Muscle of arm (tissue), 12 donors: ENCODE data around the gene DCST1. TPM values are rescaled to one million over a fixed set of nuclear protein-coding genes. Genes with fewer than 3 reads are reported as not detected.

Source experiments
- DNase-seq: peaks from one replicate; pipeline ENCODE4 v3.0.0-alpha.2; 2013
- polyA plus RNA-seq, 12 donors: library from polyadenylated mRNA; unstranded; fragments of 120-200 nt; gene quantifications; one replicate each; pipeline ENCODE4 v1.2.1, GENCODE V29; 2013; ENCODE audit not compliant: insufficient read length in 12 of 12

DCST1 gene
- polyA plus RNA-seq, 12 donors = 0.16 to 0.29 (median 0.24) TPM; not detected in 4

- no peak for DNase-seq
These were observed 39.1 kb downstream of the DCST1 start for GRCh38 chr1:155072531-155073289.

DNA sequence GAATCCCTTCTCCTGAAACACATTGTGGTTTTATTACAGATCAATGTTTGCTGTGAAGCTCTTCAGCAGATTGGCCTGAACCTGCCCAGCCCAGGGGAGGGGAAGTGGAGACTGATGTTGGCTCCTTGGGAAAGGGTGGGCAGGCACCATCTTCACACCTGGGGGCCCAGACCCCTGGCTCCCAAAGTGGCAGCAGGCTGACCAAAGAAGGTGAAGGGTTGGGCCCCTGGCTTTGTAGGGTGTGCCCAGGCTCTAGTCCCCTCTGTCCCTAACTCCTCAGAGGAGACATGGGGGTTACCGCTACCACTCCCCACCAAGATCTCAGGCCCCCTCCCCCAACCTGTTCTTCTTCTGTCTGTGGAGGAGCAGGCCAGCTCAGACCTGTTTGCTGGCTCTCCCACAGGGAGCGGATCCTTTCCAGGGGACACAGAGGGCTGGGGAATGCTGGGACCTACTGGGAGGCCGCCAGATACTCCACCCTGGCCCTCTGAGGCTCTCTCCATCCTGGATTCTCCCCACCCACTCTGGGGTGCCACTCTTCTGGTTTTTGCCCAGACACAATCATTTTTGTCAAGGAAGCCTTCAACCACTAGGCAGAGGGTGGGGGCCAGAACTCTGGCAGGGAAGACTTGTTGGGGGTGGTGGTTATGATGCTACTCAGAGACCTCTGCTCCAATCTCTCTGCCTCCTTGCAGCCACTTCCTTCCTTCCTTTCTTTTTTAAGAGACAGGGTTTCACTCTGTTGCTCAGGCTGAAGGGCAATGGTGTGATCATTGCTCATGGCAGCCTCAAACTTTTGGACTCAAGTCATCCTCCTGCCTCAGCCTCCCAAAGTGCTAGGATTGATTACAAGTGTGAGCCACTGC lies 40.0 kb downstream of the DCST1 start:
- no peak for DNase-seq

DNA sequence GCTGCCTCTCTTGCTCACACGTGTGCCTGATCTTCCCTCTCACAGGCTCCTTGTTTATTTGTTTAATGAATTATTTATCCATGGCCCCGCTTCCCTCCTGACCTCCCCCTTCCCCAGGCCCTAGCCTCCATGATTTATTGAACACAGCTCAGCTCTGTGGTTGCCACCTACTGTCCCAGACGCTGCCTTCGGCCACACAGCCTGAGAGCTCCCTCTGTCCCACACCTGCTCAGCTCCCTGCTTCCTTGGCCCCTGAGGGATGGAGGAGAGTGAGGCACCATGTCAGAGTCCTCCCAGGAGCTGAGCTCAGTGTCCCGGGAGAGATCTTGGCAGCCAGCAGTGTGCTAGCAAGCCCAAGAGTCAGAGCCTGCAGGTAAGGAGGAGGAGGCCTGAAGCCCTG lies 41.9 kb downstream of the DCST1 start:
- DNase-seq = no peak

- no peak for DNase-seq
These were observed 42.7 kb downstream of the DCST1 start for GRCh38 chr1:155076371-155076770.

- DNase-seq = no peak
These were observed 43.7 kb downstream of the DCST1 start for GRCh38 chr1:155077346-155077745.

- no peak for DNase-seq
These were observed 44.3 kb downstream of the DCST1 start for GRCh38 chr1:155077758-155078445.

GRCh38 chr1:155078469-155079209 lies 45.0 kb downstream of the DCST1 start, which contains the start of gene EFNA3:
Gene EFNA3 (plus strand): TSS chr1:155078837. CDS start chr1:155078942, 105 bp downstream.
- peak; percentile 65 for DNase-seq

GRCh38 chr1:155079210-155079486 lies 45.5 kb downstream of the DCST1 start:
- DNase-seq = no peak

DNA sequence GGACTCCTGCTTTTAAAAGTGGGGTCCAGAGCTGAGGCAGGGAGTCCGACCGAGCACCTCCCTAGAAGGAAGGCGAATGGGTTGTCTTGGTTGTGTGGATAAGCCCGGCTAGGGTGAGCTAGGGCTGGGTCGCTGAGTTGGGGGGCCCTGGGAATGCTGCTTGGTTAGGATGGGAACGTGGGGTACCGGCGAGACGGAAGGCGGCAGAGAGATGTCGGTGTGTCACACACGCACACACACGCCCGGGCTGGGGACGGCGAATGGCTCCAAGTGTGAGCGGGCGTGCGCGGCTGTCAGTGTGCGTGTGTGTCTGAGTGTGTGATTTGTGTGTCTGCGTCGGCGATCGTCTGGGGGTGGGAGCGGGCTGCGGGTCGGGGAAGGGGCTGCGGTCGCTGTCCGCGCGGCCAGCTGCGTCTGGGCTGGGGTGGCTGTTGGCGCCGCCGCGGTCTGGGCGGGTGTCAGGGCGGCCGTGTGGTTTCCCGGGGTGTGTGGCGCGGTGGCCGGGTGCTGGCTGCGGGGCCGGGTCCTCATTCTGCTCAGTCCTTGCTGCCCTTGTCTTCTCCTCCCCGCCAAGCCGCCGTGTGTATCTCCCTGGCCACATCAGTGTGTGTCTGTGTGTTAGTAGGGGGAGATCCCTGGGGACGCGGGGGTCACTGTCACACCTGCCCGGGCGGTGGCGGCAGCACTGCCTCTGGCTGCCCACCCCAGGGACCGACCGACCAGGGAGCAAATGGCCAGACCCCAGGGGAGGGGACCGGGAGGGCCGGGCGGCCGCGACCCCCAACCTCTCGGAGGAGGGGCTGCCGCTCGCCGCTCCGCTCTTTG lies 46.1 kb downstream of the DCST1 start:
- no peak for DNase-seq

- no peak for DNase-seq
These were observed 46.9 kb downstream of the DCST1 start for GRCh38 chr1:155080312-155081228.

DNA sequence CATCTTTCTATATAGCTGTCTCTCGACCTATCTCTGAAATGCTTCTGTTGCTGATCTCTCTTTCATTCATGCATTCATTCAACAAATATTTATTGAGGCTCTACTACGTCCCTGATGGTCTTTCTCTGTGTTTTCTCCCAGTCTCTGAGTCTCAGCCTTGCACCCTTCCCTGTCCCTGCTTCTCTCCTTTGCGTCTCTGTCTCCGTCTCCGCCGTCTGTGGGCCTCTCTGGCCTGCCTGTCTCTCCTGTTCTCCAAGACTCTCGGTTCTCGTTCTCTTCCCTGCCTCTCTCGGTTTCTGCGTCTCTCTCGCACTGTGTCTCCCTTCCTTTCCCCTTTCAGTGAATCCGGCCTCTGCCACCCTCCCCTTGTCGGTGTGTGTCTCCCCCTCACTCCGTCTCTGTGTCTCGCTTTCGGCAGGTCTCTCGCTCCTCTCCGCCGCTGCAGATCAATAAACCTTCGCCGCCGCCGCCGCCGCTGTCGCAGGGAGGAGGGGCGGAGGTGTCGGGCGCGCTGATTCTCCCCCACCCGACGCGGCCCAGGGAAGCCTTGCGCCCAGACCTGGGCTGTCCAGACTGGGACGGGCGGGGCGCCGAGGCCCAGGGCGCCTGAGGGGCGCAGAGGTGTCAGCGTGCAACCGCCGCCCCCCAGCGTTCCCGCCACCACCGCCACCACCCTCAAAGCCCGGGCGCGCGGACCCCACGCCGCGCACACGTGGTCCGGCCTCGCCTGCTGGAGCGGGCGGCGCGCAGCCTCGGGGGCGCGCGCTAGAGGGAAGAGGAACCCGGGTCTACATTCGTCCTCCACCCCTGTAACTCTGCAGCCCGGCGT lies 48.1 kb downstream of the DCST1 start:
- no peak for DNase-seq

DNA sequence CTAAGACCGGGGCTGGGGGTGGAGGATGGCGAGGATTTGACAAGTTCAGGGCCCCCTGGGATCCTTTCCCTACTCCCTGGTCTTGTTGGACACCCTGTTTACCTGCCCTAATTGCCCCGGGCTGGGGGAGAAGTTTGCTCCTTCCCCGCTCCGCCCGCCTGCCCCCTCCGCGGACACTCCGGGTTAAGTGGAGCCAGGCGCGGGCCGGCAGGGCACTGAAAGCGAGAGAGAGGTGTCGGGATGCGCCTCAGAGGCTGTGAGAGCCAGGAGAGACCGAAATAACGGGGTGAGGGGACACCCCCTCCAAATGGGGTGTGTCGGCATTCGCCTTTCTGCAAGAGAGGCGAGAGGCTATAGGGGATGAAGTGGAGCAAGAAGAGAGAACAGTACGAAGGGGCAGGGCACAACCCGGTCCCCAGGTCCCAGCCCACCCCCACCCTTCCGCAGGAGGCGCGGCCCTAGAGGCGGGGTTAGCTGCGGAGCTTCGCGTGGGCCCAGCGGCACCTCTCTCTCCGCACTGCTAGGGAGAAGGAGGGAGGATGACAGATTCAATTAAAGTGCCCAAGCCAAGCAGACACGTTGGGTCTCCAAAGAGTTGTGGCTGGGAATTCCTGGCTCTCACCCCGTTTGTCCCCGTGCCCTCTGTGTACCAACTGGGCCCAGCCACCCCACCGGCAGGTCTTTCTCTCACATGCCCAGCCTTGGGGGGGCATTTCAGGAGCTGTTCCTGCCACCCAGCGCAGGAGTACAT lies 48.9 kb downstream of the DCST1 start:
- no peak for DNase-seq

GRCh38 chr1:155083052-155083541 lies 49.5 kb downstream of the DCST1 start:
- DNase-seq = no peak

DNA sequence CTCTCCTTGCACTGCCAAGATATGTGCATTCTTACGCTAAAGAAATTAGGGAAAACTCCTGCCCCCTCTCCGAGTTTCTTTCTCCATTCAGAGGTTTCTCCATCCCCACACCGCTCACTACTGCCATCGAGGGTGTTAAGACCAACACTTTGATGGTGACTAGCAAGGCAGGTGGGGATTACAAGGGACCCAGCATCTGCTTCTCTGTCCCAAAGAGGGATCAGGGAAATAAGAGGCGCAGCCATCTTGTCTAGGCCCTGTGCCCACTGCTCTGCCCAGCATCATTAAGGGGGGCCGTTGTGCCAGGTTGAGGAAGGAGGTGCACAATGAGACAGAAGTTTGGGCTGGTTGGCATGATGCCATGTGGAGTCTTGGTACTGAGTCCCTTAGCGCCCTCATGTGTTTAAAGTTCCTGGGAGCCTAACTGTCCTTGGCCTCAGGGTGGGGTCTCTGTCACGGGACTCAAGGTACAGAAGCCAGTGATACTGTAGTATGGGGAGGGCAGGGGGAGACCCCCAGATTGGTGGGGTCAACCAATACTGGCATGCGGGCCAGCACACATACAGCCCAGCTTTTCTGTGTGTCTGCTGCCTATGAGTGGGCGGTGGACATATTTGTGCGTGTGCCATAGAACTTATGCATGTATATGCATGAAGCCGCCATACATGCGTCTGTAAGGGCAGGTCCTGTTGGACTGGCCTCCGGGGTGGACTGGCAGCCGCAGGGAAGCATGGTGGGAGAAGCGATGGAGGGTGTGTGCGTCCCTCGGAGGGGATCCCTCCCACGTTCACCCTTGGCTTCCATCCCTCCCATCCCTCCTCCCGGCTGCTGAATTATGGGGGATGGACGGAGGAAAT lies 50.5 kb downstream of the DCST1 start:
- no peak for DNase-seq

DNA sequence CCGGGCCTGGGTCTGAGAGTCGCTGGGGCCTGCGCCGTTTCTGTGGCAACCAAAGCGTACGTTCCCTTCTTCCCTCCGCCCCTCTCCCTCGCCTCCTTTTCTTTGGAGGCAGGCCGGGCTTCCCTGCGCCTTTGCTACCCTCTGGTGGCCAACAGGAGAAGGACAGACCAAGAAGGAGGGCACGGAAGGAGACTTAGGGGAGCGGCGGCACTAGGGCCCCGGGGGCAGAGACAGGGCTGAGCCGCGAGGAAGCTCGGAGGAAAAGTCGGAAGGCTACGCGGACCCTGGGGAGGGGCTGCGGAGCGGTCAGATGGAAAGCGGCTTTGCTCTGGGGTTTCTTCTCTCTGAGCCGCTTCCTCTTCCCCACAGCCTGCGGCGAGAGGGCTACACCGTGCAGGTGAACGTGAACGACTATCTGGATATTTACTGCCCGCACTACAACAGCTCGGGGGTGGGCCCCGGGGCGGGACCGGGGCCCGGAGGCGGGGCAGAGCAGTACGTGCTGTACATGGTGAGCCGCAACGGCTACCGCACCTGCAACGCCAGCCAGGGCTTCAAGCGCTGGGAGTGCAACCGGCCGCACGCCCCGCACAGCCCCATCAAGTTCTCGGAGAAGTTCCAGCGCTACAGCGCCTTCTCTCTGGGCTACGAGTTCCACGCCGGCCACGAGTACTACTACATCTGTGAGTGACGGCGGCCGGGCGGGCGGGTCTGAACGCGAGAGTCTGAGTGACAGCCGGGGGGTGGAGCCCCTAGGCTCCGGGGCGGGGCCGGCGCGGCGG lies 51.3 kb downstream of the DCST1 start:
- DNase-seq = peak; percentile 95

DNA sequence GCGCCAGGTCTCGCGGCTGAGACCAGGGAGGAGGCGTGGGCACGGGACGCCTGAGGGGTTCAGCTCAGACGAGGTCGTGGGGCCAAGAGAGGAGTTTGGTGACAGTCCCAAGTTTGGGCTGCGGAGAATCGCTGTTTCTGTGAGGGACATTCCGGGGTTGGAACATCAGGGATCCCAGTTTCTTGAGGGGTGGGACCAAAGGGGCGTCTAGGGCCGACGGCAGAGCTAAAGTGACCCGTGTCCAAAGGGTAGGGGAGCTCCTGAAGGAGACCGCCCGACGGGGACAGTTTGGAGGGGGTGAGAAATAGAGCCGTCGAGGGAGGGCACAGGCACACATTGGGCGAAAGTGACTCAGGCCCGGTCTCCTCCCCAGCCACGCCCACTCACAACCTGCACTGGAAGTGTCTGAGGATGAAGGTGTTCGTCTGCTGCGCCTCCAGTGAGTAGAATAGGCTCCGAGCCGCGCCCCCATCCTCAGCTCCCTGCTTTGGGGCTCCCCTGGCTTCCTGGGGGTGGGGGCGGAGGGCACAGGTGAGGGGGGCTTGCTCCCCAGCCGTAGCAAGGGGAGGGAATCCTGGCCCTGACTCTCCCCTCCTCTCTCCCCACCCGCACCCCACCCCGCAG lies 52.0 kb downstream of the DCST1 start:
- no peak for DNase-seq
